CD14-positive monocyte (primary cell): ENCODE data around the gene CEBPG. TPM values are rescaled to one million over a fixed set of nuclear protein-coding genes. Genes with fewer than 3 reads are reported as not detected.
A peak's percentile ranks its signal among the peaks of the same experiment; 100 is the strongest.

ENCODE experiments used
- DNase-seq, 3 donors: peaks; one replicate each; pipeline ENCODE4 v3.0.0-alpha.2; 2011 to 2022
- H2AFZ ChIP-seq: 2 replicates; pipeline ENCODE4 v1.6.0; 2012; ENCODE audit warnings: mild to moderate bottlenecking, low read depth, low read length, inconsistent platforms; ENCODE audit not compliant: insufficient read depth, poor library complexity, severe bottlenecking
- H3K27ac ChIP-seq, 2 donors: 1 replicate in 1 of 2; 2 replicates in 1 of 2; pipeline ENCODE4 v1.5.1; 2012 to 2013; ENCODE audit warnings: low read length in 2 of 2, control low read depth in 1 of 2, inconsistent platforms in 1 of 2, low read depth in 1 of 2, mild to moderate bottlenecking in 1 of 2
- H3K27me3 ChIP-seq, 2 donors: one replicate each; pipeline versions ENCODE4 v1.6.0 to v1.6.1; 2011 to 2013; ENCODE audit warnings: low read length in 2 of 2; ENCODE audit not compliant: control insufficient read depth in 2 of 2, insufficient read depth in 2 of 2
- H3K36me3 ChIP-seq, 2 donors: replicated peaks in 1 of 2; 1 replicate in 1 of 2; 2 replicates in 1 of 2; pipeline versions ENCODE4 v1.5.1 to v1.6.1; 2012 to 2013; ENCODE audit warnings: low read length in 2 of 2, control low read depth in 1 of 2, inconsistent platforms in 1 of 2, mild to moderate bottlenecking in 1 of 2; ENCODE audit not compliant: insufficient read depth in 2 of 2, control insufficient read depth in 1 of 2
- H3K4me1 ChIP-seq, 2 donors: 1 replicate in 1 of 2; 2 replicates in 1 of 2; pipeline versions ENCODE4 v1.5.1 to v1.6.1; 2012 to 2013; ENCODE audit warnings: low read length in 2 of 2, control low read depth in 1 of 2, inconsistent platforms in 1 of 2, mild to moderate bottlenecking in 1 of 2, moderate library complexity in 1 of 2; ENCODE audit not compliant: insufficient read depth in 2 of 2, control insufficient read depth in 1 of 2
- H3K4me2 ChIP-seq: replicated peaks from 2 replicates; pipeline ENCODE3; 2012; ENCODE audit warnings: low read length, moderate library complexity, mild to moderate bottlenecking; ENCODE audit not compliant: poor library complexity, severe bottlenecking; ENCODE audit errors: extremely low read depth
- H3K4me3 ChIP-seq, 3 experiments: fragments of 200-600 bp in 1 of 3; sonication (generic) in 1 of 3; replicated peaks in 1 of 3; 1 replicate in 2 of 3; 2 replicates in 1 of 3; pipeline ENCODE4 v1.5.1; 2011 to 2013; ENCODE audit warnings: low read length in 3 of 3, mild to moderate bottlenecking in 3 of 3, control low read depth in 2 of 3, low read depth in 2 of 3, inconsistent platforms in 1 of 3, moderate library complexity in 1 of 3
- H3K79me2 ChIP-seq: 2 replicates; pipeline ENCODE4 v1.6.0; 2012; ENCODE audit warnings: mild to moderate bottlenecking, control low read depth, inconsistent platforms, low read length, moderate library complexity; ENCODE audit not compliant: insufficient read depth
- H3K9ac ChIP-seq: 2 replicates; pipeline ENCODE4 v1.6.0; 2017; ENCODE audit warnings: low read length, mild to moderate bottlenecking; ENCODE audit not compliant: insufficient read depth, poor library complexity, severe bottlenecking
- H3K9me3 ChIP-seq, 2 donors: replicated peaks in 1 of 2; 1 replicate in 1 of 2; 2 replicates in 1 of 2; pipeline versions ENCODE4 v1.5.1 to v1.6.1; 2012 to 2013; ENCODE audit warnings: low read length in 2 of 2, control low read depth in 1 of 2; ENCODE audit not compliant: control insufficient read depth in 1 of 2, insufficient read depth in 1 of 2
- H4K20me1 ChIP-seq: 2 replicates; pipeline ENCODE4 v1.6.0; 2012; ENCODE audit warnings: mild to moderate bottlenecking, low read length, control low read depth, moderate library complexity; ENCODE audit not compliant: insufficient read depth
- H3K27ac Mint-ChIP-seq, 7 donors: one replicate each; pipeline ENCODE4 v1.8.0; 2020; ENCODE audit warnings: mild to moderate bottlenecking in 7 of 7, mixed read lengths in 7 of 7, moderate library complexity in 6 of 7, inconsistent platforms in 2 of 7
- H3K27me3 Mint-ChIP-seq, 3 donors: one replicate each; pipeline ENCODE4 v1.8.0; 2021 to 2022; ENCODE audit warnings: low read depth in 3 of 3, mild to moderate bottlenecking in 3 of 3, mixed read lengths in 3 of 3, moderate library complexity in 3 of 3, inconsistent platforms in 1 of 3
- H3K36me3 Mint-ChIP-seq, 2 donors: one replicate each; pipeline ENCODE4 v1.8.0; 2020; ENCODE audit warnings: mixed read lengths in 2 of 2, inconsistent platforms in 1 of 2, mild to moderate bottlenecking in 1 of 2
- H3K4me1 Mint-ChIP-seq: one replicate; pipeline ENCODE4 v1.8.0; 2020; ENCODE audit warnings: mild to moderate bottlenecking, mixed read lengths
- H3K4me3 Mint-ChIP-seq, 2 donors: one replicate each; pipeline ENCODE4 v1.8.0; 2020; ENCODE audit warnings: mild to moderate bottlenecking in 2 of 2, mixed read lengths in 2 of 2, moderate library complexity in 1 of 2
- H3K9me3 Mint-ChIP-seq, 7 donors: one replicate each; pipeline ENCODE4 v1.8.0; 2020 to 2022; ENCODE audit warnings: mixed read lengths in 7 of 7, mild to moderate bottlenecking in 6 of 7, moderate library complexity in 6 of 7, inconsistent platforms in 2 of 7
- CTCF ChIP-seq: fragments of 200-600 bp; IDR thresholded peaks from one replicate; pipeline ENCODE4 v1.8.0; 2022; ENCODE audit warnings: antibody characterized with exemption, mild to moderate bottlenecking
- WGBS: methylation state at CpG from one replicate; pipeline ENCODE4 v1.1.5; 2013; ENCODE audit warnings: missing lambda C conversion rate; ENCODE audit not compliant: insufficient coverage; 5-methylcytosine and 5-hydroxymethylcytosine counted together
- intact Hi-C, 2 donors: fragments of 100-400 bp; cut with micrococcal nuclease; formaldehyde crosslinking; loops; one replicate each; pipeline versions ENCODE4 v1.15.0 to v1.15.1; 2023
- polyA plus RNA-seq, 3 donors: library from polyadenylated mRNA; depleted of rRNA in 1 of 3; unstranded in 2 of 3; stranded (reverse) in 1 of 3; fragments of 300-500 nt in 2 of 3; fragments of >200 nt in 1 of 3; fragmentation: Illumina TruSeq in 2 of 3; gene quantifications; 1 replicate in 2 of 3; 2 replicates in 1 of 3; pipeline ENCODE4 v1.2.3, GENCODE V29; 2012 to 2021

CEBPG gene
- polyA plus RNA-seq, 3 donors, result 16.8 to 18.3 (median 17.8) TPM

GRCh38 chr19:33410915-33411401, 37.4 kb downstream of the CEBPG start:
- Mint-ChIP-seq H3K4me1 (peaks cover 13% of the 10 kb centered on the region), H3K4me3 (no peak overlapping the region), H3K9me3 (peaks cover 0 to 2% (median 0%) of the 10 kb centered on the region in 7 donors)

GRCh38 chr19:33411621-33412180, 38.2 kb downstream of the CEBPG start:
- Mint-ChIP-seq H3K36me3 (peaks cover 4 to 10% of the 10 kb centered on the region in 2 donors), H3K27ac (peak overlapping the region in 1 of 7 donors; percentile 40), H3K9me3 (peaks cover 0 to 2% (median 0%) of the 10 kb centered on the region in 7 donors), H3K4me1 (peaks cover 14% of the 10 kb centered on the region), H3K4me3 (no peak overlapping the region), H3K27me3 (peaks cover 0 to 4% (median 0%) of the 10 kb centered on the region in 3 donors)
- H3K4me3 ChIP-seq, result no peak overlapping the region
- TF ChIP-seq CTCF, result no peak
- 96% methylated on average over 9 of the region's 20 CpGs for WGBS
- H3K4me1 ChIP-seq, result peaks cover 6 to 20% of the 10 kb centered on the region in 2 donors
- no peak overlapping the region for H3K9ac ChIP-seq
- H3K36me3 ChIP-seq, result no peaks in the 10 kb centered on the region
- no peaks in the 10 kb centered on the region for H3K9me3 ChIP-seq
- H3K79me2 ChIP-seq, result no peaks in the 10 kb centered on the region
- H3K4me2 ChIP-seq, result no peak overlapping the region
- no peak overlapping the region for H2AFZ ChIP-seq
- H4K20me1 ChIP-seq, result no peaks in the 10 kb centered on the region
- H3K27me3 ChIP-seq, result no peaks in the 10 kb centered on the region
- no peak for DNase-seq
- intact Hi-C loops, result no loop called here
- no peak overlapping the region for H3K27ac ChIP-seq

More at GRCh38 chr19:33410915-33411401, 37.4 kb downstream of the CEBPG start:
- Histone ChIP-seq H3K27ac (no peak overlapping the region), H3K4me2 (no peak overlapping the region), H3K4me3 (no peak overlapping the region), H2AFZ (no peak overlapping the region), H3K4me1 (peaks cover 5 to 19% of the 10 kb centered on the region in 2 donors), H3K36me3 (no peaks in the 10 kb centered on the region), H3K27me3 (no peaks in the 10 kb centered on the region), H3K9me3 (no peaks in the 10 kb centered on the region), H4K20me1 (no peaks in the 10 kb centered on the region), H3K79me2 (no peaks in the 10 kb centered on the region), H3K9ac (no peak overlapping the region)
- no peak for DNase-seq
- intact Hi-C loops, result no loop called here
- 93% methylated on average over 21 of the region's 21 CpGs for WGBS
- Mint-ChIP-seq H3K27me3 (peaks cover 0 to 4% (median 0%) of the 10 kb centered on the region in 3 donors), H3K27ac (no peak overlapping the region), H3K36me3 (peaks cover 6 to 14% of the 10 kb centered on the region in 2 donors)
- TF ChIP-seq CTCF, result no peak
